Parathyroid adenoma (tissue), 2 donors: ENCODE data around the gene KIRREL3.

Source experiments
- H2AFZ ChIP-seq: fragments of 300-600 bp; sonication (generic); one replicate; pipeline ENCODE4 v1.7.0; 2017; ENCODE audit warnings: antibody characterized with exemption, mild to moderate bottlenecking
- H3K27ac ChIP-seq: fragments of 300-600 bp; sonication (generic); one replicate; pipeline ENCODE4 v1.7.0; 2017
- H3K27me3 ChIP-seq: fragments of 300-600 bp; sonication (generic); one replicate; pipeline ENCODE4 v1.7.0; 2017; ENCODE audit warnings: low read length; ENCODE audit not compliant: control insufficient read depth, insufficient read depth
- H3K36me3 ChIP-seq: fragments of 300-600 bp; sonication (generic); one replicate; pipeline ENCODE4 v1.7.0; 2017; ENCODE audit warnings: low read length; ENCODE audit not compliant: control insufficient read depth, insufficient read depth
- H3K4me1 ChIP-seq: fragments of 300-600 bp; sonication (generic); one replicate; pipeline ENCODE4 v1.7.0; 2017; ENCODE audit warnings: control low read depth
- H3K4me2 ChIP-seq: fragments of 300-600 bp; sonication (generic); one replicate; pipeline ENCODE4 v1.7.0; 2017; ENCODE audit warnings: low read length
- H3K4me3 ChIP-seq: fragments of 300-600 bp; sonication (generic); one replicate; pipeline ENCODE4 v1.7.0; 2017; ENCODE audit warnings: low read depth, low read length
- H3K79me2 ChIP-seq: fragments of 300-600 bp; sonication (generic); one replicate; pipeline ENCODE4 v1.7.0; 2017; ENCODE audit warnings: control low read depth
- H3K9ac ChIP-seq: fragments of 300-600 bp; sonication (generic); one replicate; pipeline ENCODE4 v1.7.0; 2017; ENCODE audit warnings: mild to moderate bottlenecking
- H3K9me3 ChIP-seq: fragments of 300-600 bp; sonication (generic); one replicate; pipeline ENCODE4 v1.7.0; 2017; ENCODE audit warnings: low read length; ENCODE audit not compliant: control insufficient read depth
- TF ChIP-seq, protein P1 (sequence below): fragments of 300-600 bp; sonication (generic); IDR thresholded peaks from one replicate; pipeline ENCODE4 v1.7.0; 2017; ENCODE audit warnings: antibody characterized with exemption, mild to moderate bottlenecking
- donor health status: primary hyperparathyroidism.

The KIRREL3 gene

DNA sequence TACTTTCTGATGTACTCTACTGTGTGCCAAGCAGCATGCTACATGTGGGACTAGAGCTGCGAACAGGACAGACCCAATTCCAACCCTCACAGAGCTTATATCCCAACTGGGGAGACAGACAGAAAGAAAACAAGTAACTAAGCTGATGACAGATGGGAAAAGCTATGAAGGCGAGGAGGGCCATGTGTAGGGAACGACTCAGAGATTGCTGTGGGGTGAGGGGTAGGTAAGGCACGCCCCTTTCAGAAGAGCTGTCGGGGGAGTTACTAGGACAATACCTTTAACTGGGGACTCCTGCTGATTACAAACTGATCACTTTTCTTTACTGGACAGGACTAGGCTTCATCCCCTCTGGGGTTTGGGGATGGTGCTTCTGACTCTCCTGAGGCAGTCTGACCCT lies 596.2 kb downstream of the KIRREL3 start:
- Histone ChIP-seq H3K9me3 (no peaks in the 10 kb centered on the region), H3K36me3 (no peaks in the 10 kb centered on the region), H2AFZ (no peak overlapping the region), H3K27ac (no peak overlapping the region), H3K79me2 (no peaks in the 10 kb centered on the region), H3K27me3 (no peaks in the 10 kb centered on the region), H3K9ac (no peak overlapping the region), H3K4me2 (no peak overlapping the region), H3K4me3 (no peak overlapping the region), H3K4me1 (no peaks in the 10 kb centered on the region)
- TF ChIP-seq, protein P1, sequence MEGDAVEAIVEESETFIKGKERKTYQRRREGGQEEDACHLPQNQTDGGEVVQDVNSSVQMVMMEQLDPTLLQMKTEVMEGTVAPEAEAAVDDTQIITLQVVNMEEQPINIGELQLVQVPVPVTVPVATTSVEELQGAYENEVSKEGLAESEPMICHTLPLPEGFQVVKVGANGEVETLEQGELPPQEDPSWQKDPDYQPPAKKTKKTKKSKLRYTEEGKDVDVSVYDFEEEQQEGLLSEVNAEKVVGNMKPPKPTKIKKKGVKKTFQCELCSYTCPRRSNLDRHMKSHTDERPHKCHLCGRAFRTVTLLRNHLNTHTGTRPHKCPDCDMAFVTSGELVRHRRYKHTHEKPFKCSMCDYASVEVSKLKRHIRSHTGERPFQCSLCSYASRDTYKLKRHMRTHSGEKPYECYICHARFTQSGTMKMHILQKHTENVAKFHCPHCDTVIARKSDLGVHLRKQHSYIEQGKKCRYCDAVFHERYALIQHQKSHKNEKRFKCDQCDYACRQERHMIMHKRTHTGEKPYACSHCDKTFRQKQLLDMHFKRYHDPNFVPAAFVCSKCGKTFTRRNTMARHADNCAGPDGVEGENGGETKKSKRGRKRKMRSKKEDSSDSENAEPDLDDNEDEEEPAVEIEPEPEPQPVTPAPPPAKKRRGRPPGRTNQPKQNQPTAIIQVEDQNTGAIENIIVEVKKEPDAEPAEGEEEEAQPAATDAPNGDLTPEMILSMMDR: no peak

DNA sequence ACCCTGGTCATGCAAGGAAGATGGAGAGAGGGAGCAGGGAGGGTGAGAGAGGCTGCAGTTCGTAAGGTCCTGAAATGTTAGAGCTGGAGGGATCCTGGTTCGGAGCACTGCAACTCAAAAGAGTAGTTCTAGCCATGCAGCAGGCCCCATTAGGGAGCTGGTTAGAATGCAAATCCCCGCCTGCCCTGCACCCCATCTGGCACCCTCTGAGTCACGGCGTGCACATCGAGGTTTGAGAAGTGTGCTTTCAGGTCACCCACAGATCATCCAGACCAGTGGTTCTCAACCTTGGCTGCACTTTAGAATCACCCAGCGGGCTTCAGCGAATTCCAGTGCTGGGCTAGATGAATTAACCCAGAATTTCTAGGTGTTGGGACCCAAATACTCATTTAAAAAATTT lies 596.9 kb downstream of the KIRREL3 start:
- no peaks in the 10 kb centered on the region for H3K4me1 ChIP-seq

DNA sequence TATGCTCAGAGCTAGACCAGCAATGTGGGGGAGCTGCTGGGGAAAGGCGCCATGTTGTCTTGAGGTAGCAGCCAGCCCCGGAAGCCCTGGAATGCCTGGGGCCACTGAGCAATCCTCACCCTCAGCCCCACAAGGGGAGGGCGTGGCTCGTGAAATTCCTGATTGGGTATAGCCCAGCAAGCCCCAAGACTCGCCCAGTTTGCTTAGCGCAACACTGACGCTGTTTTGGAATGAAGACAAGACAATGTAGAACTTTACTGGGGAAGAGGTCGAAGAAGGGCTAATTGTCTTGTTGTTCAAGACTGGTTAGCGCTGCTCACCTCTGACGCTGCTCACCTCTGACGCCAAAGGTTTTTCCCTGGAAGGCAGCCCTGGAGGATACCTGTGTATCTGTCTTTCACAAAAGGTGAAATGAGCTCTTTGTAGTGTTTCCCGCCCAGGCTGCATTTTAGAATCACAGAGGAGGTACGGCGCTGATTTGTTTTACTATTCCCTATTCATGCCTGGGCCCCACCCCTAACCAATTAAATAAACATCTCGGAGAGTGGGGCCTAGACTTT lies 597.5 kb downstream of the KIRREL3 start:
- Histone ChIP-seq H3K27me3 (no peaks in the 10 kb centered on the region), H3K36me3 (no peaks in the 10 kb centered on the region), H3K4me2 (no peak overlapping the region), H3K27ac (no peak overlapping the region), H3K79me2 (no peaks in the 10 kb centered on the region), H3K9ac (no peak overlapping the region), H3K4me3 (no peak overlapping the region), H3K4me1 (no peaks in the 10 kb centered on the region), H2AFZ (no peak overlapping the region), H3K9me3 (no peaks in the 10 kb centered on the region)
- TF ChIP-seq, protein P1: no peak

More for the DNA sequence above, 596.9 kb downstream of the KIRREL3 start:
- TF ChIP-seq, protein P1: no peak
- Histone ChIP-seq H2AFZ (no peak overlapping the region), H3K4me2 (no peak overlapping the region), H3K27me3 (no peaks in the 10 kb centered on the region), H3K27ac (no peak overlapping the region), H3K4me3 (no peak overlapping the region), H3K9me3 (no peaks in the 10 kb centered on the region), H3K79me2 (no peaks in the 10 kb centered on the region), H3K36me3 (no peaks in the 10 kb centered on the region), H3K9ac (no peak overlapping the region)

DNA sequence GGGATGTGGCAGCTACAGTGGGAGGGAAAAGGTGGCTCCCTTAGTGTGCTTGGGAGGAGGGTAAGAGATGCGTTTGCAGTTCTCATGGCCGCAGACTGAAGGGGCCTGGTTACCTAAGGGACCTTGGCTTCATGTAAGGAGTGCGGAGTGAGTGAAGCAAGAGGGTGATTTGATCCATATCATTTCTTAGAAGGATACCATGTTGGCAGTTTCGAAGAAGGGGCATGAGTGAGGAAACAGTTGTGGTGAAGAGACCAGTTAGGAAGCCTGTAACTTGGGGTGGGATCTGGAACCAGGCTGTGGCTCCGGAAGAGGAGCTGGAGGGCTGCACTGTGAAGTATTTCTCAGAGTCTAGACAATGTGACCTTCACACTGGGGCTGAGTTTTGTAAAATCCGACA lies 600.1 kb downstream of the KIRREL3 start:
- Histone ChIP-seq H3K36me3 (no peaks in the 10 kb centered on the region), H3K79me2 (no peaks in the 10 kb centered on the region), H3K27me3 (no peaks in the 10 kb centered on the region), H3K4me1 (no peaks in the 10 kb centered on the region), H3K9ac (no peak overlapping the region), H2AFZ (no peak overlapping the region), H3K9me3 (no peaks in the 10 kb centered on the region), H3K4me2 (no peak overlapping the region), H3K4me3 (no peak overlapping the region), H3K27ac (no peak overlapping the region)
- TF ChIP-seq, protein P1: no peak

DNA sequence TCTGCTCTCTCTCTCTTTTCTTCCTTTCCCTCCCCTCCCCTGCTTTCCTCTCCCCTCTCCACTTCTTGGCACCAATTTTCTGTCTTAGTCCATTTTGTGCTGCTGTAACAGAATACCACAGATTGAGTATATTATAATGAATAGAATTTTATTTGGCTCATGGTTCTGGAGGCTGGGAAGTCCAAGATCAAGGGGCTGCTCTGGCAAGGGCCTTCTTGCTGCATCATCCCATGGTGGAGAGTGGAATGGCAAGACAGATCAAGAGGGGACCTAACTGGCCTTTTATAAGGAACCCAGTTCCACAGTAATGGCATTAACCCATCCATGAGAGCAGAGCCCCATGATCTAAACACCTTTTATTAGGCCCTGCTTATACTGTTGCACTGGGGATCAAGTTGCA lies 600.6 kb downstream of the KIRREL3 start:
- Histone ChIP-seq H3K9ac (no peak overlapping the region), H3K27ac (no peak overlapping the region), H3K36me3 (no peaks in the 10 kb centered on the region), H3K27me3 (no peaks in the 10 kb centered on the region), H3K4me3 (no peak overlapping the region), H3K4me2 (no peak overlapping the region), H3K79me2 (no peaks in the 10 kb centered on the region), H3K4me1 (no peaks in the 10 kb centered on the region), H2AFZ (no peak overlapping the region), H3K9me3 (no peaks in the 10 kb centered on the region)
- TF ChIP-seq, protein P1: no peak
